Endometrial microvascular endothelial cells (primary cell): Measurements from ENCODE around the gene PPP1R37. TPM values are rescaled to one million over a fixed set of nuclear protein-coding genes. Genes with fewer than 3 reads are reported as not detected.

Experiments
- in situ Hi-C: cut with HindIII; loops from 2 replicates; pipeline ENCODE4 v1.10.0; 2017; ENCODE audit warnings: low sequenced_read_pairs, low pct_unique_long_range_greater_than_20kb; ENCODE audit errors: inconsistent ontology term
- total RNA-seq: library from RNA; depleted of rRNA; stranded (reverse); fragments of >200 nt; gene quantifications from one replicate; pipeline ENCODE4 v1.2.3, GENCODE V29; 2015; ENCODE audit errors: inconsistent ontology term

Gene PPP1R37
- total RNA-seq, 1 donor from 2014 or later, result 28.2 TPM

DNA sequence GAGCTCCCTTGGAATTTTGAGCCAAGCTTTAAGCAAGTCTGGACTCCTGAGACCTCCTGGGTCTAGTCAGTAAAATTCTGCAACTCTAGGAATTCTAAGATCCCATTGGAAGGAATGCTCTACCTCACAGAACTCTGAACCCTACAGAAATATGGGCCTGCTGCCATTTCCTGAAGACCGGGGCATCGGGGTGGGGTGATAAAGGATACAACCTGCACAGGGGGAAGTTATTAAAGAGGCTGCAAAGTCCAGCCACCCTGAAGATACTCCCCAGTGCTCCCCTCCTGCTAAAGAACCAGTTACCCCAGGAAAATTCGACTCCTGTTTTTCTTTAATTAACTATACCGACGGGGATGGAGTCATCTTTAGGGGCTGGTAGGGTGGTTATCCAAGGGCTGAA, 2.4 kb upstream of the PPP1R37 start:
- in situ Hi-C loops, result no loop called here

DNA sequence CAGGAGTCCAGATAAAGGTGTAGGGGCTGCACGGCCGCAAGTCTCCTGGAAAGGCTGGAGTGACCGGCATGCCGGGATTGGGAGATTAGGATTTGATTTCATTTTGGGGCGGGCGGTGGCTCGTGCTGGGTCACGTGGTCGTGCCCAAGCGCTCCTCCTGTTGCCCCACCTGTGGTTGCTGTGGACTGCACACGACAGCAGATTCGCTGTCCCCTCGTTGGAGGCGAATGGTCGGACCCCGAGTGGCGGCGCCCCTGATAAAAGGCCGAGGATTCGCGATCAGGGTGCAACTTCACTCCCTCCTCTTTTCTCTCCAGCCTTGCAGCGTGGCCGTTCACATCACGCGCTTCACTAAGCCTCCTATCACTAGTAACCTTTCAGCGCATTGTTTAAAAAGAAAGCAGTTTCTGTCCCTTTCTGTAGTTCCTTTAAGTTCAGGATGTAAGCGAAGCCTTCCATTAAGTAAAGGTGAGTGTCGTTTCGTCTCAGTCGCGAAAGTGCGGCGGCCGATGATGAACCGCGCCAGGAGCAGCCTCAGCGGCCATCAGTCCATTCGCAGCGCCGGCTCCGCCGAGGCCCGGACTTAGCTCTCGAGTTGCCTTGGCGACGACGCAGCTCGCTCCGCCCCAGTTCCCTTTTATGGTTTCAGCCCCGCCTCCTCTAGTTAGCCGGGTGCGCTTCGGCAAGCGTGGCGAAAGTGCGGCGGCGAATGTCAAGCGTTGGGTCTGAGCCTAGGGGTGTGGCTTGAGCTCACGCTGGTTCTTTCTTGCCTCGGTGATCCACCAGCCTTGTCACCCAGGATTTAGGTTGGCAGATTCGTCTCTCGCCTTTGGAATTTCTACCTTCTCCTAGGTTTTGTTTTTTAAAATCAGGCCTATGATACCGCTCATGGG, 1.7 kb upstream of the PPP1R37 start:
- in situ Hi-C loops, result no loop called here

DNA sequence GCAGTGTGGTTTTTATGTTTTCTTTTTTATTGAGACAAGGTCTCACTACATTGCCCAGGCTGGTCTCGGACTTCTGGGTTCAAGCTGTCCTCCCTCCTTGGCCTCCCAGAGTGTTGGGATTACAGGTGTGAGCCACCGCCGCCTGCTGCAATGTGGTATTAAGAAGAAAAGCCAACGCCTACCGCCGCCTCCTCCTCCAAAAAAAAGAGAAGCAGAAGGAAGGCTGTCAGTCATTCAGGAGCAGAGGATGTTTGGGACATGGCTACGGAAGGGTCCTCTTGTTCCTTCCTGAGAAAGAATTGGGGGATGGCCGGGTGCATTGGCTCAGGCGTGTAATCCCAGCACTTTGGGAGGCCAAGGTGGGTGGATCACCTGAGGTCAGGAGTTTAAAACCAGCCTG, 1.2 kb downstream of the PPP1R37 start:
- in situ Hi-C loops, result no loop called here

DNA sequence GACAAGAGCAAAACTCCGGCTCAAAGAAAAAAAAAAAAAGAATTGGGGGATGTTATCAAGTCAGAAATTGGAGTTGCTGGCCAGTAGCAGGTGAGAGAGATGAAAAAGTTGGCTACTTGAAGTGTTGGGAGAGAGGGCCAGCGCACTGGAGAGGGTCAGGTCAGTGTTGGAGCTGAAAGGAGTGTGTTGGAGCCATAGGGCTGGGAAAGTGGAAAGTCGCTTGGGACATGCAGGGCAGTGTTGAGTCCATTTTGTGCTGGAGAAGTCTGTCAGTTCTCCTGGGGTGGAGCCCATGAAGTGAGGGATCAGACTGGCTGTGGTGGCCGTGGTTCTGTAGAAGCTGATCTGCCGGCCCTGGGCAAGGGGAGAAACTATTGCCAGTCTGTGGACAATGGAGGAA, 1.7 kb downstream of the PPP1R37 start:
- in situ Hi-C loops, result no loop called here

DNA sequence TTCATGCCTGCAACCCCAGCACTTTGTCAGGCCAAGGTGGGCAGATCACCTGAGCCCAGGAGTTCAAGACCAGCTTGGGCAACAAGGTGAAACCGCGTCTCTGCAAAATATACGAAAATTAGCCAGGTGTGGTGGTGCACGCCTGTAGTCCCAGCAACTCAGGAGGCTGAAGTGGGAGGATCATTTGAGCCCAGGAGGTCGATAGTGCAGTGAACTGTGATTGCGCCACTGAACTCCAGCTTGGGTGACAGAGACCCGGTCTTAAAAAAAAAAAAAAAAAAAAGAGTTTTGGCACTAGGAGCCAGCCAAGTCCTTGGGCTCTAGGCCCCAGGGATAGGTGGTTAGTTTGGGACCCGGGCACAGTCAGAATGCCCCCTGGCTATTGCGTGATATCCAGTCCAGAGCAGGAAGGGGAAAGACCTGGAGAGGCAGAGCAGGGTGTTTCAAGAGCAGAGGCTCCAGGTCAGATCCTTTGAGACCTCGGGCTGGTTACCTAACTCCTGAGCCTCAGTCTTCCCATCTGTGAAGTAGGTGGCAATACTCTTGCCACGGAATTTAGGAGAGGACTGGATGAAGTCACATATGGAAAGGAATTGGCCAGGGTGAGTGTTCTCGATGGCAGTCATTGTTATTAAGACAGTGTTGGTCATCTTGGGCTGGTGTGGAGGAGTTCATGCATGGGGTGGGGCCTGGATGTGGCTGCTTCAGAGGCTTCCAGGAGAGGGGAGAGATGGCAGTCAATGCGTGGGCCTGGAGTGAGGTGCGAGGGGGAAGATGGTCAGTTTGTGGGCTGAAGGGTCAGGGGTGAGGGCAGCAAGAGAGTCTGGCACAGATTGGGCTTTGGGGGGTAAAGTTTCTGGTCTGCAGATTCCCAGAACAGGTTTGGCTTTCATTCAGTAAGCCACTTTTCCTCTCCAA, 2.8 kb downstream of the PPP1R37 start:
- in situ Hi-C loops, result no loop called here

DNA sequence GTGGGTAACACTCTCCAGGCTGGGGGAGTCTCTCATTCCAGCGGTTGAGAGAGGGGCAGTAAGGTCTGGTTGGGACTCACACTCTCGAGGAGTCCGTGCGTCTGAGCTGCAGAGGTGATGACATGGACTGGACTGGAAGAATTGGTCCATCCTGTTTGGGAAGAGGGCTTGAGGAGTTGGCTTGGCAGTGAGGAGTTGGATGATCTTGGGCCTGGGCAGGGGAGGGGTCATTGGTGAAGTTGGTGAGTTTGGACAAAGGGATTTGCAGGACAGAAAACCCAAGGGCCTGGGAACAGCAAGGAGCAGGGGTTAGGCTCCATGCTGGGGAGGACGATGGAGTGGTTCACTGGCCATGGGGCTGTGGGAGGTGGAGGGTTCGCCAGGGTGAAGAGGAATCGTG, 3.7 kb downstream of the PPP1R37 start:
- in situ Hi-C loops, result no loop called here

DNA sequence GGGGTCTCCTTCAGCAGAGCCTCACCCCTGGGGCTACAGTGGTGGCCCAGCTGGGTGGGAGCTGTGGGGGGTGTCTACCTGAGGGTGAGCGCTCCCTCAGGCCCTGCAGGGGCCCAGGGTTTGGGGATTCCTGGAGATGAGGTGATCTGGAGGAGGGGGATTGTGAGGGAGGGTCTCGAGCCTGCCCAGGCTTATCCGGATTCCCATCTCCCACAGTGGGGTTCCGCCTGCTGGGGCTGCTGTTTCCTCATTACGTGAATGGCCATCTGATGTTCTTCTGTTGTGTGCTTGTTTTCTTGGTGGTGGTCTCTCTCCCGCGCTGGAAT, 4.4 kb downstream of the PPP1R37 start:
- in situ Hi-C loops, result no loop called here

DNA sequence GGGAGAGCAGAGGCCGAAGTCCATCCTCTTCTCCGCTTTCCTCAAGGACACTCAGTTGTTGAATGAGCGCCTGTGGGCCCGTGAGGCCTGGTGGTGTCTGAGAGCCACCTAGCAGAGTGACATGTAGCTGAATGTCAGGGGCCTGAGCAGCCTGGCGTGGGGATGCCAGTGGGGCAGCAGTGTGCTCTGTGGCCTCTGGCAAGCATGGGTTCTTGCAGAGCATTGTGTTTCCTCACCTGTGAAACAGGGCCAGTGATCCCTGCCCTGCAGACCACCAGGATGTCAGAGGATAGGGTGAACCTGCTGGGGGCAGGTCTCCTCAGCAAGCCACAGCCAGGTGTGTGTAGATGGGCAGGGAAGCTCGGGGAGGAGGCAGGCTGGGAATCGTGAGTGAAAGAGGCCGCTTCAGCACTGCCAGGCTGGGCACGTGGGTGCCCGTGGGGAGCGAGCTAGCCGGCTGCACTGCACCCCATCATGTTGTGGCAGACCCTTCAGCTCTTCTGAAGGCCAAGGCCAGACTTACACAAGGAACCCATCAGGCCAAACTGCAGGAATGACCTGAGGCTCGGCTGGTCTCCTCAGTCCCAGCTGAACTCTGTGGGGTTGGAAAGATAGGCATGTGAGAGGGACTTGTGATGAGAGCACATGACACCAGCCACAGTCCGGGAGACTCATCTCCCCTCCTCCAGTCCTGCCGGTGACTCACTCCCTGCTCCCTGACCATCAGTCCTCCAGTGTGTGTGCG, 5.0 kb downstream of the PPP1R37 start:
- in situ Hi-C loops, result no loop called here

DNA sequence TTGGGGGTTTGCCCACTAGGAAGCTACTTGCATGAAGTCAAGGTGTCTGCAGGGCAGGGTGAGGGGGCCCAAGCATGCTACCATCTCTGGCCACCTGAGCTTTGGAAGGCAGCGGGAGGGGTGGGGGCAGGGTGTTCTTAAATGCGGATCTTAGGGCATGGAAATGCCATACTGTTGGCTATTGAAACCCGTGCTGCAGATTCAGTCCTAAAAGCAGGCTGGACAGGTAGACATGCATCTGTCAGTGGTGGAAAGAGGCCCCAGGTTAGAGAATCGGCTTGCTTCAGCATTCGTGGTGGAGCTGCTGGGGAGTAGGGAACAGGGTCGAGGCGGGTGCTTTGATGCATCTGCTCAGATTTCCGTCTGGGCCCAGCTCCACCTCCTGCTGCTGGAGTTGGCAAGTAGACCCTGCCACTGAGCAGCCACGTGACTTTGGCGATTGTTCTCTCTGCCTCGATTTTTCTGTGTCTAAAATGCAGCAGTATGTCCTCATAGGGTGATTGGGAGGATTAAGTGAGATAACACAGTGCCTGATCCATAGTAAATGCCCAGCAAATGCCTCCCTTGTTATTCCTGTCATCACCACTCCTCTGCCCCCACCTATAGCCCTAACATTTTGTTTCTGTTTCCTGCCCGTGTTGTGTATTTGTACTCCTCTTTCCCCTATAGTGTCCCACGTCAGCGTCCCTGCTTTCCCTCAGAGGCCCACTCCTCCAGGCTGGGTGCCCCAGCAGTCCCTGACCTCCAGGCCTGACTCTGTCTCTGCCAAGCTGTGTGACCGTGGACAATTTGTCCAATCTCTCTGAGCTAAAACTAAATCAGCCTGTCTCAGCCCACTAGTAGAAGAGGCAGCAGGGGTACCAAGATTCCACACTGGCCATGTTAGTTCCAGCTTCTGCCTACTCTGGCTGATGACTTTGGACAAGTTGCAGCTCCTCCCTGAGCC, 5.8 kb downstream of the PPP1R37 start:
- in situ Hi-C loops, result no loop called here

DNA sequence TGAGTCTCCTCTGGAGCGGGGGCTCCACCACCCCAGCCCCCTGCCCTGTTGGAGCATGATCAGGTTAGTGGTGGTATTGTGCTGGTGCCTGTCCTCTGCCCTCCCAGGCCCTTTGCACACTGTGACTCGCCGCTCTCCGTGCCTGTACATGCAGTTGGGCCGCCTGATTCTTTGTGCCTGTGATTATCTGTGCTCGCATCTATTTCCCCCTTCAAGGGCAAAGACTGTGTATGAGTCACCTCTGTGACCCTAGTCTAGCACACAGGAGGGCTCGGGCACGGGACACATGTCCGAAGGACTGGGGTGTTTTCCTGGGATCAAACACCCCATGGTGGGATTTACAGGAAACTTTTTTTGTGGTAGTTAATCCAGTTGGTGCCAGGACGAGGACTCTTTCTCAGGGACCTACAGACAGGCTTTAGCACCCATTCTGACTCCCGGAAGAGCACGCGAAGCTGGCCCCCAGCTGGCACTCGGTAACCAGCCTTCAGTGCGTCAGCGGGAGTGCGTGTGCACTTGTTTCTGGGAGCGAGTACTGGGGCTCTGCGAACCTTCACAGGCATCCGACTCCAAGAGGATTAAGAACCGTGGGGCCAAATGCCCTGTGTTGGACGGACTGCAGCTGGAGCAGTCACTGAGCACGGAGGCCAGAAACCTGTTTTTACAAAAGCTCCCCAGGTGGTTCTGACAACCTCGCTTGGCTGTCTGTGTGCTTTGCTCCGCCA, 6.7 kb downstream of the PPP1R37 start:
- in situ Hi-C loops, result no loop called here

DNA sequence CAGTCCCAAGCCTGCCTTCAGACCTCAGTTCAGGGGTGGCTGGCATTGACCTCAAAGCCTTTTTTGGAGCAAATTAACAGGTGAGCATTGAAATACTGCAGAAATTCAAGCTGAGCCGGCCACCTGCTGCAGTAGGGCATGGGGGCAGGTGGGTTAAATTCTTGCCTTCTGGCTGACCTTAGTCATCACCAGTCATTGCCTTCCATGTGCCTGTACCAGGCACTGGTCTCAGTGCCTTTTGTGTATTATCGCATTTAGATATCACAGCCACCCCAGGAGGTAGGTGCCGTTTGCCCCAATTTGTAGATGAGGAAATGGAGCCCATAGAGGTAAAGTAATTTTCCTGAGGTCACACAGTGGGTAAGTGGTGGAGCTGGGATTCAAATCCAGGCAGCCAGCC, 7.2 kb downstream of the PPP1R37 start:
- in situ Hi-C loops, result no loop called here

DNA sequence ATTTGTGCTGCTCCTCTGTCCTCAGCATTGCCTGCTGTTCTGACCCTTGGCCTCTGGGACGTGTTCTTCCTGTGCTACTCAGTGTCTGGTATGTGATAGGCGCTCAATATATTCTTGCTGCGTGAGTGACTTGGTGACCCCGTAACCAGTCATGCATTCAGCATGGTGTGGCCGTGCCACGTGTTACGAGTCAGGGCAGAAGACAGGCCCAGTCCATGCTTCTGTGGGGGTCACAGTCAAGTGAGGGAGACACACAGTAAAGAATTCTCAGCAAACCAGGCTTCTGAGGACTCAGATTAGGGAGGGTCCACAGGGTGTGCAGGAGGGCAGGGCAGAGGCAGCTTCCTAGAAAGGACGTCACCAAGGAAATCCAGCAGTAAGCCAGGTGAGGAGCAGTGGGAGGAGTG, 7.9 kb downstream of the PPP1R37 start:
- in situ Hi-C loops, result no loop called here

DNA sequence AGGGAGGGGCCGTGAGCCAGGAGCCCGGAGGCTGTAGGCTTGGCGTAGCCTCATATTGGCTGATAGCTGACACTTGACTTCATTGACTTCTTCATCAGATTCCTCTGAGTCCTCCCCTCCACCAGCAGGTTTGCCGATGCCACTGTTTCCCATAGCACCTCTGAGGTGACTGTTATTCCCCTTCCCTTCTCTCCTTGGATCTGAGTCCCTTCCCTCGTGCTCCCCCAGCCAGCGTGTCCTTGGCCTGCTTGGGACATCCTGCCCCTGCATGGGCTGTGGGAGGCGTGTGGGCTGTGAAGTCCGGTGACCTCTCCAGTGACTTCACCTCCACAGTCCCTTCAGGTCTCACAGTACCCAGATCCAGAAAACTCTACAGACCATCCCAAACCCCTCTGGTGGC, 8.8 kb downstream of the PPP1R37 start:
- in situ Hi-C loops, result no loop called here

DNA sequence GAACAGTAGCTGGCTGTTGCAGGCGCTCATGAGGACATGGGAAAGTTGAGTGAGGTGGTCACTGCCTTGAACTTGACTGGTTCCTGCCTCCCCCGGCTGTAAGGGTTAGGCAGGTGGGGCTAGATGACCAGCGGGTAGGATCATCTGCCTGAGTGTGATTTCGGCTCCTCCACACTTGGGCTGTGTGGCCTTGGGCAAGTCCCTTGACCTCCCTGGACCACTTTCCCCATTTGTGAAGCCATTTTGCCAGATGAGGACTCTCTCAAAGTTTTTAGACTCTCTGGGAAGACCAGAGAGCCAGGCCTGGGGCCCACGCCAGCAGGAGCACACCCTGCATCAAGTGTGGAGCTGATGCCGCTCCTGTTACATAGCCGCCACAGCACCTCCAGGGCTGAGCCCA, 9.5 kb downstream of the PPP1R37 start:
- in situ Hi-C loops, result no loop called here

DNA sequence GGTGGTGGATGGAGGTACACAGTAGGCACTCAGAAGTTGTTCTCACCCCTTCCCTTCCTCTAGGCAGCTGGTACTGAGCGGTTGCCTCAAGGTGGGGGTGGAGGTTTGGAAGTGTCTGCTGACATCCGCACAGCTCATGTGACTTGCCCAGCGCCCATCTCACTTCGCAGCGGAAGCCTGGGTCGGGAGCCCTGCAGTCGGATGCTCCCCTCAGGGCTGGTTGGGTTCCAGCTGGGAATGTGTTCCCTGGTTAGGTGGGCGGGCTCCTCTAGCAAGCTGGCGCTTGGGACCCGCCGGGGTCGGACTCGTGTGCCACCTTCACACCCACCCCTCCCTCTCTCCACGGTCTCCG, 10.2 kb downstream of the PPP1R37 start:
- in situ Hi-C loops, result no loop called here

DNA sequence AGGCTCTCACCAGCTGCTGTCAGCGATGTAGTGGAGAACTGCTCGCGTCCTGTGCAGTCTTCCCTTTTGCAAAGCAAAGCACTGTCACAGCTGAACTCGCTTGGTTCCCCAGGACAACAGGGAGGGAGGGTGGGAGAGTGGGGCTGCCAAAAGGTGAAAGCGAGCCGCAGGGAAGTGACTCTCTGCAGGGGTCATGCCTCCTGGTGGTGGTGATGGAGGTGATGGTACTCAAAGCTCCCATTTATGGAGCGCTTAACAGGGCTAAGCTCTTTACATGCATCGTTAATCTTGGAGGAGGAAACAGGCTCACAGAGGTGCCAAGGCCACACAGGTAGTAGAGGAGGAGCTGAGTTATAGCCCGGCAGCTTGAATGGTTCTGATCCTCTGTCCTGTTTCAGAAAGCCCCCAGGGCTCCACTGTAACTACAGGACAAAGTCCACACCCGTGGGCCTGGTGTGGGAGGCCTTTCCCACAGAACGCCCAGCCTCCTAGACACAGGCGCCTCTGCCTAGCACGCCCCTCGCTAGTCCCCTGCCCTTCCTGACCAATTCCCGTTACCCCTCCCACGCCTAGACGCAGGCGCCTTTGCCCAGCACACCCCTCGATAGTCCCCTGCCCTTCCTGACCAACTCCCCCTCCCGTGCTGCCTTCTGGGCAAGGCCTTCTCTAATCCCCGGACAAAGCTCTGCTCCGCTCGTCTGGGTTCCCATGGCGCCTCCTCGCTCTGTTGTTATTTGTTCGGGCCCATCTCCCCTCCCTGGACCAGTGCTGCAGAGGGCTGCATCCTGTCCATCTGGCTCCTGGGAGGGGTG, 10.7 kb downstream of the PPP1R37 start:
- in situ Hi-C loops, result no loop called here

DNA sequence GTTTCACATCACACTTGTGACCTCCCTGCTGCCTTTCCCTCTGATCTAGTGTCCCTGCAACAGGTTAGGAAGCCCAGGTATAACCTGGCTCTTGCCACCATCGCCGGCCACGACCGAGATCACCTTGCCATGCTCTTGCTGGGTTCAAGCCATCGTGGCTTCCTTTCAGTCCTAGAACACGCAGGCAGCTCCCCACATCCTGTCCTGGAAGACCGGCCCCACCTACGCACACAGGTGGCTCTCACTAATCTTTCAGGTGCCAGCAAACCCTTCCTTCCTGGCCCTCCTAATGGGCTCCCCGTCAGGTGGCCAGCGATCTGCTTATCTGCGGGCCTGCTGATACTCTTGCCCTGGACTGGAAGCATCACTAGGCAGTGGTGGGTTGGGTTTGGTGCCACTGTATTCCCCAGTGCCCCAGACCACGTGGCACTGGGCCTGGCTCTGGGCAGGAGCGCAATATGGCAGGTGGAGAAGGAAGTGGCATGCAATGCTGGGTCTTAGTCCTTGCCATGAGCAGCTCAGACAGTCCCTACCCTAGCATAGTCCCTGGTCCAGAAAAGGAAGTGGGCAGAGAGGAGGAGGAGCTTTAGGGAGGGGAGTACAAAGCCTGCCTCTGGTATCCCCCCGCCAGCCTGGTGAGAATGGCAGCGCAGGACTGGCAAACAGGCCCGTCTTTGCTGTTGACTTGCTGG, 11.8 kb downstream of the PPP1R37 start:
- in situ Hi-C loops, result no loop called here
